WTC11 (cell line): ENCODE results near the gene SLC44A1. TPM values are rescaled to one million over a fixed set of nuclear protein-coding genes. Genes with fewer than 3 reads are reported as not detected.

Source experiments
- ATAC-seq: fragments of 200-7000 bp; cut with Tn5 transposase; 2 replicates; pipeline ENCODE4 v1.10.0; 2021; ENCODE audit warnings: mild to moderate bottlenecking, moderate library complexity
- CTCF ChIA-PET: fragments of 300-600 bp; sonication (Branson Sonifier 250); formaldehyde crosslinking; loops from one replicate; lab custom pipeline; 2021; ENCODE audit warnings: antibody characterized with exemption; lab: Charles Lee
- POLR2A ChIA-PET: fragments of 350-600 bp; sonication (Branson Sonifier 250); formaldehyde crosslinking; loops from one replicate; lab custom pipeline; 2021; ENCODE audit warnings: antibody characterized with exemption; lab: Charles Lee
- DNase-seq: peaks from one replicate; pipeline ENCODE4 v3.0.0; 2021; ENCODE audit warnings: low spot score
- H3K27ac Mint-ChIP-seq: 2 replicates; pipeline ENCODE4 v1.8.0; 2021; ENCODE audit warnings: mixed read lengths
- H3K27me3 Mint-ChIP-seq: 2 replicates; pipeline ENCODE4 v1.8.0; 2021; ENCODE audit warnings: low read depth, mild to moderate bottlenecking, moderate library complexity, mixed read lengths
- H3K36me3 Mint-ChIP-seq: 2 replicates; pipeline ENCODE4 v1.8.0; 2021; ENCODE audit warnings: mixed read lengths
- H3K4me1 Mint-ChIP-seq: 2 replicates; pipeline ENCODE4 v1.8.0; 2022; ENCODE audit warnings: mixed read lengths
- H3K4me3 Mint-ChIP-seq: 2 replicates; pipeline ENCODE4 v1.8.0; 2021; ENCODE audit warnings: mild to moderate bottlenecking, moderate library complexity, mixed read lengths
- H3K9me3 Mint-ChIP-seq: 2 replicates; pipeline ENCODE4 v1.8.0; 2021; ENCODE audit warnings: mixed read lengths
- ELF4 ChIP-seq: sonication (generic); formaldehyde crosslinking; IDR thresholded peaks from 2 replicates; pipeline ENCODE4 v1.8.1; 2022; ENCODE audit warnings: low read depth, mild to moderate bottlenecking, moderate library complexity, missing genetic modification reagents
- ESRRA ChIP-seq: sonication (generic); formaldehyde crosslinking; IDR thresholded peaks from 2 replicates; pipeline ENCODE4 v1.8.1; 2022; ENCODE audit warnings: mild to moderate bottlenecking, missing genetic modification reagents, borderline replicate concordance
- FOXP4 ChIP-seq: sonication (generic); formaldehyde crosslinking; IDR thresholded peaks from 2 replicates; pipeline ENCODE4 v1.8.0; 2022; ENCODE audit warnings: mild to moderate bottlenecking, missing genetic modification reagents
- MXD4 ChIP-seq: fragments of 250-450 bp; sonication (Bioruptor Pico); IDR thresholded peaks from 2 replicates; pipeline ENCODE4 v1.8.0; 2021; ENCODE audit warnings: mild to moderate bottlenecking, moderate library complexity, borderline replicate concordance
- OVOL2 ChIP-seq: fragments of 250-450 bp; sonication (Bioruptor Pico); IDR thresholded peaks from 2 replicates; pipeline ENCODE4 v1.9.0; 2021; ENCODE audit warnings: mild to moderate bottlenecking, borderline replicate concordance
- PRRX2 ChIP-seq: fragments of 250-450 bp; sonication (Bioruptor Pico); IDR thresholded peaks from 2 replicates; pipeline ENCODE4 v1.8.0; 2021; ENCODE audit warnings: mild to moderate bottlenecking
- RELA ChIP-seq: sonication (generic); formaldehyde crosslinking; IDR thresholded peaks from 2 replicates; pipeline ENCODE4 v1.8.1; 2022; ENCODE audit warnings: missing genetic modification reagents, mild to moderate bottlenecking, borderline replicate concordance
- SMAD4 ChIP-seq: sonication (generic); formaldehyde crosslinking; IDR thresholded peaks from 2 replicates; pipeline ENCODE4 v1.8.0; 2022; ENCODE audit warnings: mild to moderate bottlenecking, missing genetic modification reagents
- ZNF138 ChIP-seq: sonication (generic); formaldehyde crosslinking; conservative IDR thresholded peaks from 2 replicates; pipeline ENCODE4 v1.8.1; 2022; ENCODE audit warnings: mild to moderate bottlenecking, moderate library complexity, missing genetic modification reagents
- ZNF416 ChIP-seq: fragments of 250-450 bp; sonication (Bioruptor Pico); IDR thresholded peaks from 2 replicates; pipeline ENCODE4 v1.9.0; 2021; ENCODE audit warnings: mild to moderate bottlenecking, inconsistent platforms
- ZSCAN18 ChIP-seq: fragments of 250-450 bp; sonication (Bioruptor Pico); IDR thresholded peaks from 2 replicates; pipeline ENCODE4 v2.1.2; 2022; ENCODE audit warnings: mild to moderate bottlenecking, moderate library complexity
- total RNA-seq: library from RNA; stranded (reverse); gene quantifications from 3 replicates; pipeline ENCODE4 v1.2.3, GENCODE V29; 2021
- TF ChIP-seq, protein P1 (sequence below): sonication (generic); formaldehyde crosslinking; IDR thresholded peaks from 2 replicates; pipeline ENCODE4 v1.8.0; 2023; ENCODE audit warnings: mild to moderate bottlenecking, missing genetic modification reagents
- TF ChIP-seq, protein P2 (sequence below): sonication (generic); formaldehyde crosslinking; IDR thresholded peaks from 2 replicates; pipeline ENCODE4 v1.8.1; 2023; ENCODE audit warnings: mild to moderate bottlenecking, missing genetic modification reagents, moderate library complexity
- TF ChIP-seq, protein P3 (sequence below): fragments of 250-450 bp; sonication (Bioruptor Pico); IDR thresholded peaks from 2 replicates; pipeline ENCODE4 v1.9.0; 2021; ENCODE audit warnings: mild to moderate bottlenecking
- TF ChIP-seq, protein P4 (sequence below): sonication (generic); formaldehyde crosslinking; IDR thresholded peaks from 2 replicates; pipeline ENCODE4 v1.8.0; 2022; ENCODE audit warnings: mild to moderate bottlenecking, missing genetic modification reagents
- TF ChIP-seq, protein P5 (sequence below): sonication (generic); formaldehyde crosslinking; IDR thresholded peaks from 2 replicates; pipeline ENCODE4 v1.8.1; 2022; ENCODE audit warnings: mild to moderate bottlenecking, moderate library complexity, missing genetic modification reagents

The SLC44A1 gene
- total RNA-seq, 1 experiment from 2014 or later = 48.9 TPM

- TF ChIP-seq, protein P1, sequence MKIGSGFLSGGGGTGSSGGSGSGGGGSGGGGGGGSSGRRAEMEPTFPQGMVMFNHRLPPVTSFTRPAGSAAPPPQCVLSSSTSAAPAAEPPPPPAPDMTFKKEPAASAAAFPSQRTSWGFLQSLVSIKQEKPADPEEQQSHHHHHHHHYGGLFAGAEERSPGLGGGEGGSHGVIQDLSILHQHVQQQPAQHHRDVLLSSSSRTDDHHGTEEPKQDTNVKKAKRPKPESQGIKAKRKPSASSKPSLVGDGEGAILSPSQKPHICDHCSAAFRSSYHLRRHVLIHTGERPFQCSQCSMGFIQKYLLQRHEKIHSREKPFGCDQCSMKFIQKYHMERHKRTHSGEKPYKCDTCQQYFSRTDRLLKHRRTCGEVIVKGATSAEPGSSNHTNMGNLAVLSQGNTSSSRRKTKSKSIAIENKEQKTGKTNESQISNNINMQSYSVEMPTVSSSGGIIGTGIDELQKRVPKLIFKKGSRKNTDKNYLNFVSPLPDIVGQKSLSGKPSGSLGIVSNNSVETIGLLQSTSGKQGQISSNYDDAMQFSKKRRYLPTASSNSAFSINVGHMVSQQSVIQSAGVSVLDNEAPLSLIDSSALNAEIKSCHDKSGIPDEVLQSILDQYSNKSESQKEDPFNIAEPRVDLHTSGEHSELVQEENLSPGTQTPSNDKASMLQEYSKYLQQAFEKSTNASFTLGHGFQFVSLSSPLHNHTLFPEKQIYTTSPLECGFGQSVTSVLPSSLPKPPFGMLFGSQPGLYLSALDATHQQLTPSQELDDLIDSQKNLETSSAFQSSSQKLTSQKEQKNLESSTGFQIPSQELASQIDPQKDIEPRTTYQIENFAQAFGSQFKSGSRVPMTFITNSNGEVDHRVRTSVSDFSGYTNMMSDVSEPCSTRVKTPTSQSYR (CRISPR knock-in tag) = no peak
These were observed 145.3 kb downstream of the SLC44A1 start (continued) for GRCh38 chr9:105389796-105390195.

GRCh38 chr9:105390871-105391270 lies 146.4 kb downstream of the SLC44A1 start:
- ATAC-seq = no peak
- Mint-ChIP-seq H3K36me3 (no peaks in the 10 kb centered on the region), H3K4me3 (no peak overlapping the region), H3K4me1 (peaks cover 70% of the 10 kb centered on the region), H3K27me3 (no peaks in the 10 kb centered on the region), H3K9me3 (no peaks in the 10 kb centered on the region), H3K27ac (no peak overlapping the region)
- TF ChIP-seq, protein P2, sequence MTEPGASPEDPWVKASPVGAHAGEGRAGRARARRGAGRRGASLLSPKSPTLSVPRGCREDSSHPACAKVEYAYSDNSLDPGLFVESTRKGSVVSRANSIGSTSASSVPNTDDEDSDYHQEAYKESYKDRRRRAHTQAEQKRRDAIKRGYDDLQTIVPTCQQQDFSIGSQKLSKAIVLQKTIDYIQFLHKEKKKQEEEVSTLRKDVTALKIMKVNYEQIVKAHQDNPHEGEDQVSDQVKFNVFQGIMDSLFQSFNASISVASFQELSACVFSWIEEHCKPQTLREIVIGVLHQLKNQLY (CRISPR knock-in tag) = no peak
- no peak for TF ChIP-seq ESRRA (CRISPR knock-in tag)
- TF ChIP-seq ZNF416 (CRISPR knock-in tag) = no peak
- TF ChIP-seq ELF4 (CRISPR knock-in tag) = no peak
- TF ChIP-seq, protein P3, sequence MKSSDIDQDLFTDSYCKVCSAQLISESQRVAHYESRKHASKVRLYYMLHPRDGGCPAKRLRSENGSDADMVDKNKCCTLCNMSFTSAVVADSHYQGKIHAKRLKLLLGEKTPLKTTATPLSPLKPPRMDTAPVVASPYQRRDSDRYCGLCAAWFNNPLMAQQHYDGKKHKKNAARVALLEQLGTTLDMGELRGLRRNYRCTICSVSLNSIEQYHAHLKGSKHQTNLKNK (CRISPR knock-in tag) = no peak
- TF ChIP-seq OVOL2 (CRISPR knock-in tag) = no peak
- no peak for TF ChIP-seq PRRX2 (CRISPR knock-in tag)
- no peak for TF ChIP-seq ZSCAN18 (CRISPR knock-in tag)
- TF ChIP-seq FOXP4 = no peak
- TF ChIP-seq ZNF138 (CRISPR knock-in tag) = no peak
- TF ChIP-seq MXD4 (CRISPR knock-in tag) = no peak
- TF ChIP-seq, protein P4, sequence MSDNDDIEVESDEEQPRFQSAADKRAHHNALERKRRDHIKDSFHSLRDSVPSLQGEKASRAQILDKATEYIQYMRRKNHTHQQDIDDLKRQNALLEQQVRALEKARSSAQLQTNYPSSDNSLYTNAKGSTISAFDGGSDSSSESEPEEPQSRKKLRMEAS (CRISPR knock-in tag) = no peak
- TF ChIP-seq RELA (CRISPR knock-in tag) = no peak
- TF ChIP-seq SMAD4 (CRISPR knock-in tag) = no peak
- TF ChIP-seq, protein P5, sequence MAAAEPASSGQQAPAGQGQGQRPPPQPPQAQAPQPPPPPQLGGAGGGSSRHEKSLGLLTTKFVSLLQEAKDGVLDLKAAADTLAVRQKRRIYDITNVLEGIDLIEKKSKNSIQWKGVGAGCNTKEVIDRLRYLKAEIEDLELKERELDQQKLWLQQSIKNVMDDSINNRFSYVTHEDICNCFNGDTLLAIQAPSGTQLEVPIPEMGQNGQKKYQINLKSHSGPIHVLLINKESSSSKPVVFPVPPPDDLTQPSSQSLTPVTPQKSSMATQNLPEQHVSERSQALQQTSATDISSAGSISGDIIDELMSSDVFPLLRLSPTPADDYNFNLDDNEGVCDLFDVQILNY (CRISPR knock-in tag) = no peak
- ChIA-PET CTCF (interaction anchor here (1.4 kb wide), 1 partner anchor 84 kb away, joined by 3 read pairs; no protein-coding TSS in a partner anchor), POLR2A (no interaction called here)
- no peak for DNase-seq
